Spleen (tissue), 11 donors: ENCODE measurements around the gene MBNL1. TPM values are rescaled to one million over a fixed set of nuclear protein-coding genes. Genes with fewer than 3 reads are reported as not detected.

Source experiments
- DNase-seq: peaks from one replicate; pipeline ENCODE4 v3.0.0-alpha.2; 2020
- H3K27ac ChIP-seq, 8 donors: fragments of 200-600 bp; sonication (generic) in 7 of 8; 1 replicate in 4 of 8; 2 replicates in 4 of 8; pipeline versions ENCODE4 v1.5.0 to v1.8.0; 2016 to 2021; ENCODE audit warnings: inconsistent platforms in 4 of 8, mild to moderate bottlenecking in 4 of 8, moderate library complexity in 1 of 8
- H3K27me3 ChIP-seq, 7 donors: fragments of 200-600 bp; sonication (generic) in 6 of 7; replicated peaks in 1 of 7; 1 replicate in 4 of 7; 2 replicates in 3 of 7; pipeline versions ENCODE4 v1.5.0 to v1.8.0; 2016 to 2021; ENCODE audit warnings: inconsistent platforms in 3 of 7, mild to moderate bottlenecking in 1 of 7
- H3K36me3 ChIP-seq, 6 donors: fragments of 200-600 bp; sonication (generic) in 5 of 6; 1 replicate in 4 of 6; 2 replicates in 2 of 6; pipeline versions ENCODE4 v1.5.0 to v1.8.0; 2016 to 2021; ENCODE audit warnings: inconsistent platforms in 2 of 6
- H3K4me1 ChIP-seq, 6 donors: fragments of 200-600 bp; sonication (generic) in 5 of 6; 1 replicate in 3 of 6; 2 replicates in 3 of 6; pipeline versions ENCODE4 v1.5.0 to v1.8.0; 2016 to 2021; ENCODE audit warnings: inconsistent platforms in 3 of 6
- H3K4me3 ChIP-seq, 8 donors: fragments of 200-600 bp; sonication (generic) in 7 of 8; 1 replicate in 4 of 8; 2 replicates in 4 of 8; pipeline versions ENCODE4 v1.5.0 to v1.8.0; 2016 to 2021; ENCODE audit warnings: inconsistent platforms in 4 of 8, mild to moderate bottlenecking in 4 of 8, moderate library complexity in 2 of 8
- H3K9me3 ChIP-seq, 8 donors: fragments of 200-600 bp; sonication (generic) in 7 of 8; 1 replicate in 4 of 8; 2 replicates in 4 of 8; pipeline versions ENCODE4 v1.5.0 to v1.8.0; 2016 to 2021; ENCODE audit warnings: inconsistent platforms in 4 of 8
- CTCF ChIP-seq, 11 experiments: fragments of 200-600 bp in 7 of 11; fragments of 450-650 bp in 4 of 11; sonication (generic) in 4 of 11; IDR thresholded peaks in 8 of 11; conservative IDR thresholded peaks in 3 of 11; 1 replicate in 7 of 11; 2 replicates in 4 of 11; pipeline versions ENCODE4 v1.4.0 to v1.8.0; 2016 to 2021; ENCODE audit warnings: antibody characterized with exemption in 11 of 11, inconsistent platforms in 4 of 11, mild to moderate bottlenecking in 1 of 11
- POLR2A ChIP-seq, 3 donors: fragments of 450-650 bp; IDR thresholded peaks; one replicate each; pipeline ENCODE4 v1.5.1; 2017; ENCODE audit warnings: antibody characterized with exemption in 3 of 3, mild to moderate bottlenecking in 1 of 3
- POLR2AphosphoS5 ChIP-seq, 3 donors: sonication (generic); formaldehyde crosslinking; IDR thresholded peaks; one replicate each; pipeline ENCODE4 v1.5.1; 2017; ENCODE audit warnings: antibody characterized with exemption in 3 of 3
- WGBS, 5 donors: extraction: QIAGEN DNeasy Blood & Tissue Kit in 3 of 5; methylation state at CpG; one replicate each; pipeline versions ENCODE4 v1.1.5 to v1.1.7; 2013 to 2018; 5-methylcytosine and 5-hydroxymethylcytosine counted together
- intact Hi-C: fragments of 100-400 bp; cut with DNase I; formaldehyde crosslinking; loops from one replicate; pipeline ENCODE4 v1.15.0; 2023; ENCODE audit warnings: low total_unique reads
- polyA plus RNA-seq, 3 donors: library from polyadenylated mRNA; stranded (reverse); fragments of 200-250 nt; gene quantifications; one replicate each; pipeline ENCODE4 v1.2.1, GENCODE V29; 2013
- total RNA-seq, 7 donors: library from RNA; depleted of rRNA in 3 of 7; stranded (reverse); fragments of >200 nt in 3 of 7; fragmentation: NEBNext Ultra II Directional in 4 of 7; extraction: Animal tissue kit (Norgen Biotek cat#: 25700) in 4 of 7; gene quantifications; one replicate each; pipeline versions ENCODE4 v1.1.0 to v1.2.1, GENCODE V29; 2016 to 2021
- donor health status: healthy with polysubstance abuse.
- donor health status: DM: no; HTN: no; CAD: no; lungs with moderate emphysema.
- donor health status: DM: no; HTN: no; CAD: no.
- donor health status: Bipolar disorder and iron deficiency.
- donor health status: healthy.
- donor health status: DM: no; HTN: no; CAD: no.
- donor health status: DM: yes; HTN: yes; CAD: no.

The MBNL1 gene
- total and polyA plus RNA-seq, 10 donors = 64.7 to 491 (median 296) TPM

GRCh38 chr3:152316318-152316717 is 47.6 kb downstream of the MBNL1 start:
- TF ChIP-seq CTCF (IDR thresholded peaks at IDR 0.05 in 8 of 11, conservative IDR thresholded peaks at IDR 0.05 in 3 of 11) = no peak
- no peak for TF ChIP-seq POLR2A (IDR thresholded peaks at IDR 0.05)
- TF ChIP-seq POLR2AphosphoS5 (IDR thresholded peaks at IDR 0.05) = peak in 1 of 3 donors; percentile 13
- DNase-seq = no peak
- H3K4me3 ChIP-seq = no peak overlapping the region
- peaks cover 21 to 93% (median 77%) of the 10 kb centered on the region in 6 donors for H3K4me1 ChIP-seq
- no peaks in the 10 kb centered on the region for H3K9me3 ChIP-seq
- intact Hi-C loops = no loop called here
- WGBS, 5 donors = 79 to 100% (median 87%) methylated on average over 1 of the region's 1 CpG
- H3K27me3 ChIP-seq = no peaks in the 10 kb centered on the region
- peaks cover 0 to 16% (median 0%) of the 10 kb centered on the region in 6 donors for H3K36me3 ChIP-seq
- peak overlapping the region in 5 of 8 donors; percentile 16 to 59 (median 39) for H3K27ac ChIP-seq

GRCh38 chr3:152317184-152317583 is 48.5 kb downstream of the MBNL1 start:
- H3K9me3 ChIP-seq = no peaks in the 10 kb centered on the region
- TF ChIP-seq POLR2AphosphoS5 (IDR thresholded peaks at IDR 0.05) (peak in 1 of 3 donors; percentile 4), CTCF (IDR thresholded peaks at IDR 0.05 in 8 of 11, conservative IDR thresholded peaks at IDR 0.05 in 3 of 11) (no peak), POLR2A (IDR thresholded peaks at IDR 0.05) (no peak)
- intact Hi-C loops = no loop called here
- DNase-seq = no peak
- H3K27me3 ChIP-seq = no peaks in the 10 kb centered on the region
- peak overlapping the region in 6 of 8 donors; percentile 18 to 59 (median 32) for H3K27ac ChIP-seq
- H3K36me3 ChIP-seq = peaks cover 0 to 16% (median 0%) of the 10 kb centered on the region in 6 donors
- H3K4me3 ChIP-seq = no peak overlapping the region
- peaks cover 28 to 100% (median 86%) of the 10 kb centered on the region in 6 donors for H3K4me1 ChIP-seq
- 41 to 67% (median 49%) methylated on average over 4 of the region's 4 CpGs for WGBS, 5 donors

GRCh38 chr3:152317956-152318355 is 49.2 kb downstream of the MBNL1 start:
- 55 to 58% (median 57%) methylated on average over 4 of the region's 4 CpGs for WGBS, 5 donors
- TF ChIP-seq POLR2A (IDR thresholded peaks at IDR 0.05) (no peak), POLR2AphosphoS5 (IDR thresholded peaks at IDR 0.05) (no peak), CTCF (IDR thresholded peaks at IDR 0.05 in 8 of 11, conservative IDR thresholded peaks at IDR 0.05 in 3 of 11) (no peak)
- no peak for DNase-seq
- H3K4me1 ChIP-seq = peaks cover 36 to 100% (median 91%) of the 10 kb centered on the region in 6 donors
- peaks cover 0 to 14% (median 0%) of the 10 kb centered on the region in 6 donors for H3K36me3 ChIP-seq
- intact Hi-C loops = no loop called here
- H3K27me3 ChIP-seq = no peaks in the 10 kb centered on the region
- peak overlapping the region in 4 of 8 donors; percentile 8 to 59 (median 34) for H3K27ac ChIP-seq
- no peak overlapping the region for H3K4me3 ChIP-seq
- no peaks in the 10 kb centered on the region for H3K9me3 ChIP-seq

- Histone ChIP-seq H3K4me3 (no peak overlapping the region), H3K9me3 (no peaks in the 10 kb centered on the region), H3K36me3 (peaks cover 0 to 9% (median 0%) of the 10 kb centered on the region in 6 donors), H3K27ac (peak overlapping the region in 2 of 8 donors; percentile 43 to 59), H3K27me3 (no peaks in the 10 kb centered on the region), H3K4me1 (peaks cover 40 to 100% (median 94%) of the 10 kb centered on the region in 6 donors)
- TF ChIP-seq CTCF (IDR thresholded peaks at IDR 0.05 in 8 of 11, conservative IDR thresholded peaks at IDR 0.05 in 3 of 11) = no peak
- no peak for TF ChIP-seq POLR2A (IDR thresholded peaks at IDR 0.05)
- TF ChIP-seq POLR2AphosphoS5 (IDR thresholded peaks at IDR 0.05) = no peak
- no peak for DNase-seq
- intact Hi-C loops = no loop called here
These were observed 49.8 kb downstream of the MBNL1 start for GRCh38 chr3:152318512-152318911.
